Measurements from ENCODE around the gene PNPO.

The PNPO gene

GRCh38 chr17:47941246-47942095 lies at the start of gene PNPO:
Gene PNPO, plus strand, starts transcription at chr17:47941571. Its CDS starts 105 bp downstream, at chr17:47941676.
- peak; percentile 100 for DNase-seq (ENCODE audit: low read depth)

DNA sequence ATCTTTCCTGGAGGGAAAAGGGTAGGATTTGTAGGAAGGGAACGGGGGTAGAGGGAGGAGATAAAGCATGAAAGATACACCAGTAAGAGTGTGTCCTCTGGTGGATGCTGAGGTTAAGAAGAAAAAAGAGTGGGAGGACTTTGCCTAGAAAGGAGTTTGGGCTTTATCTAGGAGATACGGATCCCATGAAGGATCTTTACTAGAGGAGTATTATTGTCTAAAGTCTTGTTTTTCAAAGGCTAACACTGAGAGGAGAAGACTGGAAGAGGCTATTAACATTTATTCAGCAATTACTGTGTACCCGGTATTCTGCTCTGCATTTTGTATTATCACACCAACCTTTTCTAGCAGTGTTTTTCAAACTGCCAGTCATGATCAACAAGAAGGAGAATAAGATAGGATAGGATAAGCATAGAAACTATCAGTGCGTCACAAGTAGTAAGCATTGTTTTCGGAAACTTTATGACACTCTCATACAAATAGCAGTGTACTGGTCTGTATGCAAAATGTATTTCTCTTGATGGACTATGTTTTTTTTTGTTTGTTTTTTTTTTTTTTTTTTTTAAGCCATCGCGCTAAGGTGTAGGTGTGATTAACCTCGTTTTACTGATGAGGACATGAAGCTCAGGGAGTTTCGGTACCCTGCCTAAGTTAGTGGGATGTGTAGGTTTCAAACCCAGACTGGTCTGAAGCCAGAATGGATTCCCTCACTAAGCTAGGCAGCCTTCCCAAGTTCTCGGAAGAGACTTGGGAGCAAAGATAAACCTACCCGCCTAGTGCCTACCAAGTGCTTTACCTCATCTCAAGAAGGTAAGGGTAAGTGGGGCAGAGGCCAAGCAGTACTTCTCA lies 46.6 kb upstream of the PNPO start:
- DNase-seq (ENCODE audit: low read depth) = no peak

DNA sequence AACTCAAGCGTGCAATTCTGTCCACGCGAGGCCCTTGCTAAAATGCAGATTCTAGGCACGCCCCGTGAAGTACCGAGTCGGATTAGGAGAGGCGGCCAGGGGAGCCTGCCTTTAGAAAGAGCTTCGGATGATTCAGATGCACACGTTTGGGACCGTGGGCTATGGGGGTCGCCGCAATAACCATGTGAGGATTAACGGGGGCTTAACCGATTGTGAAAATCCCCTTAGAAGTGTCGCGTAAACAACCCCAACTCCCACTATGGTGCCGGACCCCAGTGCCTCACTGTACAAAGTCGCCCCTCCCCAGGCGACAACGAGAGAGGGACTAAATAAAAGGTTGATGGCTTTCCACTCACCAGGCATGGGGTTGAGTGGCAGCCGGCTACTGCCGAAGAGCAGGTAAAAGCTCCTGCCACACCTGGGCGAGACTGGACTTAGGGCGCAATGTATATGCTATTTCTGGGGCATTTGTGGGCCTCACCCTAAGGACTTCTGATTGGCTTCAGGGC lies 46.0 kb upstream of the PNPO start:
- DNase-seq (ENCODE audit: low read depth) = peak; percentile 47

DNA sequence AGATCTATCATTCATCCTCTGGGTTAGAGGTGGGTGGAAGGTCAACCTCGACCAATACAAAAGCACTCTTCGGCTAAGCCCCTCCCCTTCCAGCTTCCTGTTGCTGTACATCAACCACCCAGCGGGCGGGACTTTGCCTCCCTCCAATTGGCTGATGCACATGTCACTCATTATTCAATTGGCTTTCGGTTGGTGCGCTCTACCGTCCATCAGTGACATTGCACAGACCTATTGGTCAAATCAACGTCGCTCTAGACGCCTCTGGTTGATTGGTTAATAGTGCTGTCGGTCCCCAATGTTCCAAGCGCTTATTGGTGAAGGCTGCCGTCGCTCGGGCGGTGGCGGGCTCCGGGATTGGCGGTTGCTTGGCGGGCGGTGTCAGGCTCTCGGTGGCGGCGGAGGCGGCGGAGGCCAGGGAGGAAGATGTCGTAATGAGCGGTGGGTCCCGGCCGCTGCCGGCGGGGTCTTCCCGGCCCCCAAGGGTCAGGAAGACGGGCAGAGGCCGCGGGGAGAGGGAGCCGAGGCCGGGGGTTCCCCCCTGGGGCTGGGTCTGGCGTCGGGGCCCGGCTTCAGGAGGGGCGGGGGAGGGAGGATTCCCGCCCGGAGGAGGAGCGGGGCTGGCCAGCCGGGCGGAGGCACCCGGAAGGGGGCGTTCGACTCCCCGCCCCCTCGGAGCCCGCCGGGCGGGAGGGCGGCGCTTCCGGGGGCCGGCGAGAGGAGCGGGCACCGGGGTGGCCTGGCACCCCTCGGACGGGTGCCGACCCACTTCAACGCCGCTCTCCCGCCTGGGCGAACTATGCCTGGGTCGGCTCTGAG lies 45.3 kb upstream of the PNPO start, which contains the start of gene SP2:
Gene SP2, plus strand, starts transcription at position 381 of the 816 bp plus-strand sequence. Its CDS starts 51 bp downstream, at position 432.
- peak; percentile 100 for DNase-seq (ENCODE audit: low read depth)

- peak; percentile 27 for DNase-seq (ENCODE audit: low read depth)
Measured at GRCh38 chr17:47896672-47897490, 44.5 kb upstream of the PNPO start.

GRCh38 chr17:47897561-47897960 lies 43.8 kb upstream of the PNPO start:
- DNase-seq (ENCODE audit: low read depth) = no peak

DNA sequence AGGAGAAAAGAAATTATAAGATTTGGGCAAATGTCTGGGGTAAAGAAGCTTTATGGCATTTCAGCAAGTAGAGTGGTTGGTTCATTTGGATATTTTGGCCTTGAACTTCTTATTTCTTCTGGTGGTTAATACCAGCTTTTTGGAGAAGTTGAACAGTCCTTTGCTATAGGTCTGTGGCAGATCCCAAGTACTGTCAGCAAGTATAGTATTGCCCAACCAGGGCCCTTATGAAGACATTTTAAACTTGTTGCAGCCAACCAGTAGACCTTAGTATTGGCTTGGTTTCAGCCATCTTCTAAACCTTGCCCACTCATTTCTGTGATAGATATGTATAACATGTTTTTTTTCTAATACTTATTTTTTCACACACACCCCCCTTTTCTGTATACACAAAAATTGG lies 43.1 kb upstream of the PNPO start:
- no peak for DNase-seq (ENCODE audit: low read depth)

DNA sequence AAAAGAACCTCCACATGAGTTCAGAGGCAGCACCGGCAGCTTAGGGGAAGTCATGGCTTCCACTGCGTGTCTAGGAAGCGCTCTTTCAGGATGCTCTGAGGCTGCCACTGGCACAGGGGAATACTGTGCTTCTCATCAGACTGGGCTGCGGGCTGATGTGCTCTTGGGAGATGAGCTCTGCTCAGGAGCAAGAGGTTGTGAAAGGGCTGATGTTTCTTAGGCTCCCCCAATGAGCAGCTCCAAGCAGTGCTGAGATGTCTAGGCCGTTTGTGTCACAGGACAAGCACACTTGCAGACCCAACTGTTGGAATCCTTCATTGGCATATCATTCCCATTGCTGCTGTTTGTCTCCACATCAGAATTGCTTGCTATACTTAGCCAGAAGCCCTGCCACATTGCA lies 41.7 kb upstream of the PNPO start:
- DNase-seq (ENCODE audit: low read depth) = no peak

- no peak for DNase-seq (ENCODE audit: low read depth)
Measured at GRCh38 chr17:47901423-47901822, 39.9 kb upstream of the PNPO start.

GRCh38 chr17:47902039-47902744 lies 39.2 kb upstream of the PNPO start:
- DNase-seq (ENCODE audit: low read depth) = no peak

DNA sequence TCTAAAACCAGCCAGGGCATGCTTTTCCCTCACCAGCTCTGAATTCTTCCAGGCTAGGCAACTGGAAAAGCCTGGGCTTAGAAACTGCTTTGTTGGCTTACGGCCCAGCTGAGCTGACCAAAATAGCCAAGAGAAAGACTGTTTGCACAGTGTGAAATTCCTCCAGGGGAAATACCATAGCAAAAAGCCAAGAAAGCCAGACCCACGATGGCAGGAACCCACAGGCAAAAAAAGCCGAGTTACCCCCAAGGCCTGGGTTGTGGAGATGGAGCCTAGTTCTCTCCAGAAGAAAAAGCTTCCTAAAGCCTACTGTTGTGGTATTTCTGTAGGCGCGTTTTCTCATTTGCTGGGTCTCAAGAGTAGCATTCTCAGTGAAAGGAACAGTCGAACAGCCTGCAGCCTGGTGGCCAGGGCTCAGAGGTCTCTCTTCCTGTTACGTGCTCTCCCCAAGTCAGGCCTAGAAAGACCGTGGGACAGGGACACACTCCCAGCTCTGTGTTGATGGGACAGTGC lies 36.1 kb upstream of the PNPO start:
- DNase-seq (ENCODE audit: low read depth) = no peak

DNA sequence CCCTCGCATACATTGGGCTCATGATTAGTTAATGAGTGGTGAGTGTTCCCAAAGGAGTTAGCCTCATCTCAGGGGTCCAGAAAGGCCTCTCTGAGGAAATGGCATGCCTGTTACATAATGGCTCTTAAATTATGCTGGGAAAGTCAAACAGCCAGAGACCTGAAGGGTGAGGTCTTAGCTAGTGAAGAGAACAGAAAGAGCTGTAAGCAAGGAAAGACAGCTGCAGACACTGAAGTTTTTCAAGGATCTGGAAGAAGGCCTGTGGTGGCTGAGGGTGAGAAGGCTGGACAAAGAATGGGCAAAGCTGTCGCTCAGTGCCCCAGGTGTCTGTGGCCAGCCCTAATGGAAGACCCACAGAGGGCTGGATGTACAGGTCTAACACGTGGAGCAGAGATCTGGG lies 34.9 kb upstream of the PNPO start:
- DNase-seq (ENCODE audit: low read depth) = no peak

DNA sequence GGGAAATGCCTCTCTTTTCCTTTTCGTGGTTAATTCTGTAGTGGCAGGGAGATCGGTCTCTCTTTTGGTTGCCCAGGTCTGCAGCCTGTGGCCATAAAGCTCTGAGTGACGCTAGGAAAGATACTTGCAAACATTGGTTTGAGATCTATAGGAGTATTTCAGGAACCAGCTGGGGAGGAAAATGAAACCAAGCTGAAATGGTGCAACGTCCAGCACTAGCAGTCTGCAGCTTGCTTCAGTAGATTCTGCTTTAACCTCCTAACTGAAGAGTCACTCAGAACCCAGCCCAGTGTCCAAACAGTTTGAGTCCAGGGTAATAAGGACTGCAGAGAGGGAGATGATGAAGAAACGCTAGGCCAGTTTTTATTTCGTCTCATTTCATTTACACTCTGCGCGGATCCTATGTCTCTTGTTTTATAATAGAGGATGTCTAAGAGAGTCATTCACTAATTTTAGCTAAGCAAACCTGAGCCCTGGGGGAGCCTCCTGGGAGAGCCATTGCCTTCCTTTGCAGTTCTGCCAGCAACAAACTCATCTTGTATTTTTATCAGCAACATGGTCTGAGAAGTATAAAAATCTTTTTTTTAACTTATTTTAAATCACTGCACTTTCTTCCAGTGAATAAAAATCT lies 33.3 kb upstream of the PNPO start:
- DNase-seq (ENCODE audit: low read depth) = no peak

DNA sequence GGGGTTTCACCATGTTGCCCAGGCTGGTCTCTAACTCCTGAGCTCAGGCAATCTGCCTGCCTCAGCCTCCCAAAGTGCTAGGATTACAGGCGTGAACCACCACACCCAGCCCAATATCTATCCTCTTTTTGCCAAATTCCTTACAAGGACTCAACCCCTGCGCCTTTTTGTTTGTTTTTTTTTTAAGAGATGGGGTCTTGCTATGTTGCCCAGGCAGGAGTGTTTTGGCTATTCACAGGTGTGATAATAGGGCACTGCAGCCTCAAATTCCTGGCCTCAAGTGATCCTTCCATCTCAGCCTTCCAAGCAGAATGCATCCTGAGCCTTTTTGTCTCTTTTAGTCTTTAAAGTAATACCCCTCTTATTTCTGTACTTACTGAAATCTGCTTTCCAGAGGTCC lies 28.3 kb upstream of the PNPO start:
- no peak for DNase-seq (ENCODE audit: low read depth)

- DNase-seq (ENCODE audit: low read depth) = no peak
Measured at GRCh38 chr17:47914306-47914948, 26.9 kb upstream of the PNPO start.

GRCh38 chr17:47915776-47916398 lies 25.5 kb upstream of the PNPO start:
- DNase-seq (ENCODE audit: low read depth) = no peak

DNA sequence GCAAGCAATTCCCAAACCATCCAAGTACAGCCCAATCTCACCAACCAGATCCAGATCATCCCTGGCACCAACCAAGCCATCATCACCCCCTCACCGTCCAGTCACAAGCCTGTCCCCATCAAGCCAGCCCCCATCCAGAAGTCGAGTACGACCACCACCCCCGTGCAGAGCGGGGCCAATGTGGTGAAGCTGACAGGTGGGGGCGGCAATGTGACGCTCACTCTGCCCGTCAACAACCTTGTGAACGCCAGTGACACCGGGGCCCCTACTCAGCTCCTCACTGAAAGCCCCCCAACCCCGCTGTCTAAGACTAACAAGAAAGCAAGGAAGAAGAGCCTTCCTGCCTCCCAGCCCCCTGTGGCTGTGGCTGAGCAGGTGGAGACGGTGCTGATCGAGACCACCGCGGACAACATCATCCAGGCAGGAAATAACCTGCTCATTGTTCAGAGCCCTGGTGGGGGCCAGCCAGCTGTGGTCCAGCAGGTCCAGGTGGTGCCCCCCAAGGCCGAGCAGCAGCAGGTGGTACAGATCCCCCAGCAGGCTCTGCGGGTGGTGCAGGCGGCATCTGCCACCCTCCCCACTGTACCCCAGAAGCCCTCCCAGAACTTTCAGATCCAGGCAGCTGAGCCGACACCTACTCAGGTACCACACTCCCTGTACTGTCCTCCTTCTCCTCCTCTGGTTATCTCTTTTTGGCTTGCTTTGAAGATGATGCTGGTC lies 24.7 kb upstream of the PNPO start:
- no peak for DNase-seq (ENCODE audit: low read depth)

GRCh38 chr17:47917581-47917980 lies 23.8 kb upstream of the PNPO start:
- no peak for DNase-seq (ENCODE audit: low read depth)

Measured in ELR (cell line).